Inflammatory macrophage treated with lipopolysaccharide for 1 hour (primary cell): ENCODE measurements around the gene PIGX.

Source experiments
- DNase-seq, 2 donors: peaks; one replicate each; pipeline ENCODE4 v3.0.0-alpha.2; 2020 to 2022

Gene PIGX

GRCh38 chr3:196757876-196758739 is 45.9 kb downstream of the PIGX start:
- DNase-seq, result peak in 1 of 2 donors; percentile 45

GRCh38 chr3:196763179-196763578 is 51.0 kb downstream of the PIGX start:
- no peak for DNase-seq

GRCh38 chr3:196765454-196765853 is 53.3 kb downstream of the PIGX start:
- no peak for DNase-seq

- no peak for DNase-seq
Measured at GRCh38 chr3:196771067-196771466, 58.9 kb downstream of the PIGX start.

- DNase-seq, result no peak
Measured at GRCh38 chr3:196772102-196772501, 59.9 kb downstream of the PIGX start.

GRCh38 chr3:196772897-196773296 is 60.7 kb downstream of the PIGX start:
- no peak for DNase-seq

GRCh38 chr3:196774191-196774820 is 62.1 kb downstream of the PIGX start:
- DNase-seq, result peak; percentile 31 to 58

GRCh38 chr3:196774848-196775422 is 62.8 kb downstream of the PIGX start:
- peak; percentile 87 to 92 for DNase-seq

GRCh38 chr3:196775938-196776337 is 63.8 kb downstream of the PIGX start:
- DNase-seq, result peak in 1 of 2 donors; percentile 35

- DNase-seq, result no peak
Measured at GRCh38 chr3:196777836-196778235, 65.7 kb downstream of the PIGX start.

- no peak for DNase-seq
Measured at GRCh38 chr3:196778755-196779154, 66.6 kb downstream of the PIGX start.

- DNase-seq, result no peak
Measured at GRCh38 chr3:196782511-196782910, 70.3 kb downstream of the PIGX start.
